ENCODE results near the gene TEF. TPM values are rescaled to one million over a fixed set of nuclear protein-coding genes. Genes with fewer than 3 reads are reported as not detected.

The TEF gene
- polyA plus RNA-seq, 1 donor = 10.0 TPM

Other genes starting within 250 kb of the TEF start
- gene L3MBTL2, start 176.6 kb upstream of the TEF start, polyA plus RNA-seq (ENCODE audit: insufficient read length) = 13.2 TPM
- 4.5 TPM for gene CHADL, start 141.0 kb upstream of the TEF start, polyA plus RNA-seq (ENCODE audit: insufficient read length)
- gene RANGAP1, start 95.8 kb upstream of the TEF start, polyA plus RNA-seq (ENCODE audit: insufficient read length) = 27.8 TPM
- 36.5 TPM for gene ZC3H7B, start 80.4 kb upstream of the TEF start, polyA plus RNA-seq (ENCODE audit: insufficient read length)
- 35.2 TPM for gene TOB2, start 64.9 kb downstream of the TEF start, polyA plus RNA-seq (ENCODE audit: insufficient read length)
- gene PHF5A, start 86.8 kb downstream of the TEF start, polyA plus RNA-seq (ENCODE audit: insufficient read length) = 37.9 TPM
- 116 TPM for gene ACO2, start 87.2 kb downstream of the TEF start, polyA plus RNA-seq (ENCODE audit: insufficient read length)
- 21.6 TPM for gene POLR3H, start 162.5 kb downstream of the TEF start, polyA plus RNA-seq (ENCODE audit: insufficient read length)
- 3.8 TPM for gene CSDC2, start 179.1 kb downstream of the TEF start, polyA plus RNA-seq (ENCODE audit: insufficient read length)
- gene PMM1, start 207.9 kb downstream of the TEF start, polyA plus RNA-seq (ENCODE audit: insufficient read length) = 23.2 TPM
- gene DESI1, start 239.1 kb downstream of the TEF start, polyA plus RNA-seq (ENCODE audit: insufficient read length) = 20.2 TPM
- gene XRCC6, start 239.4 kb downstream of the TEF start, polyA plus RNA-seq (ENCODE audit: insufficient read length) = 213 TPM